T-helper 2 cell treated with Interferon-gamma antibody and Interleukin-4, amounts not matched to agents 100 ng/mL and 5 ng/mL, for 36 hours (primary cell): ENCODE results near the gene FOSL2. TPM values are rescaled to one million over a fixed set of nuclear protein-coding genes. Genes with fewer than 3 reads are reported as not detected.

Experiments used
- total RNA-seq: library from RNA; stranded (reverse); gene quantifications from 2 replicates; pipeline ENCODE4 v1.2.3, GENCODE V29; 2022

Gene FOSL2
- total RNA-seq, 1 donor from 2014 or later, result 30.5 TPM

Other genes starting within 250 kb of the FOSL2 start
- 2.0 TPM in 2 replicates for gene PLB1, start 103.2 kb downstream of the FOSL2 start, total RNA-seq